ENCODE data around the gene ANKRD16.
"Not testable (repeated sequence)": the region's sequence is repeated elsewhere in the genome, so short reads cannot be mapped to it uniquely, and the experiment has no call there.

ANKRD16 gene

GRCh38 chr10:5889624-5890451, at the start of gene ANKRD16, which contains the start of gene FBH1:
ANKRD16 (minus strand) TSS chr10:5889893; CDS start chr10:5889354, 539 bp downstream.
FBH1 (plus strand) TSS chr10:5890243; CDS start chr10:5890346, 103 bp downstream.
- peak; percentile 98 for DNase-seq

- DNase-seq: no peak
These were observed 48.6 kb upstream of the ANKRD16 start for GRCh38 chr10:5938291-5938690.

GRCh38 chr10:5937016-5937415, 47.3 kb upstream of the ANKRD16 start:
- no peak for DNase-seq

GRCh38 chr10:5935628-5936027, 45.9 kb upstream of the ANKRD16 start:
- no peak for DNase-seq

GRCh38 chr10:5933909-5934546, 44.3 kb upstream of the ANKRD16 start:
- DNase-seq: no peak

- DNase-seq: no peak
These were observed 42.7 kb upstream of the ANKRD16 start for GRCh38 chr10:5932345-5932744.

- DNase-seq: no peak
These were observed 40.6 kb upstream of the ANKRD16 start for GRCh38 chr10:5930272-5930671.

- DNase-seq: no peak
These were observed 39.7 kb upstream of the ANKRD16 start for GRCh38 chr10:5929442-5929841.

- no peak for DNase-seq
These were observed 37.6 kb upstream of the ANKRD16 start for GRCh38 chr10:5927306-5927705.

GRCh38 chr10:5924889-5925288, 35.2 kb upstream of the ANKRD16 start:
- no peak for DNase-seq

- DNase-seq: no peak
These were observed 32.1 kb upstream of the ANKRD16 start for GRCh38 chr10:5921746-5922145.

- no peak for DNase-seq
These were observed 29.9 kb upstream of the ANKRD16 start for GRCh38 chr10:5919568-5919967.

- DNase-seq: no peak
These were observed 29.1 kb upstream of the ANKRD16 start for GRCh38 chr10:5918763-5919162.

GRCh38 chr10:5917305-5917704, 27.6 kb upstream of the ANKRD16 start:
- no peak for DNase-seq

- DNase-seq: no peak
These were observed 25.8 kb upstream of the ANKRD16 start for GRCh38 chr10:5915451-5915850.

GRCh38 chr10:5913736-5914135, 24.0 kb upstream of the ANKRD16 start:
- no peak for DNase-seq

GRCh38 chr10:5911670-5912069, 22.0 kb upstream of the ANKRD16 start:
- no peak for DNase-seq

GRCh38 chr10:5910323-5911100, 20.8 kb upstream of the ANKRD16 start:
- DNase-seq: no peak

- not testable (repeated sequence) for DNase-seq
These were observed 19.0 kb upstream of the ANKRD16 start for GRCh38 chr10:5908676-5909075.

GRCh38 chr10:5906651-5907050, 17.0 kb upstream of the ANKRD16 start:
- no peak for DNase-seq

GRCh38 chr10:5905854-5906507, 16.3 kb upstream of the ANKRD16 start:
- no peak for DNase-seq

GRCh38 chr10:5904227-5904626, 14.5 kb upstream of the ANKRD16 start:
- DNase-seq: peak; percentile 56

GRCh38 chr10:5903563-5903962, 13.9 kb upstream of the ANKRD16 start:
- DNase-seq: no peak

Measured in activated CD4-positive, alpha-beta T cell treated with anti-CD3 and anti-CD28 coated beads, Interleukin-10, Interleukin-2, amounts not matched to agents 100 ng/mL and 50 ng/mL, durations not matched to agents 16 hours and 8 hours (primary cell).